CD4-positive, alpha-beta T cell (primary cell): ENCODE data around the gene CYP21A2. TPM values are rescaled to one million over a fixed set of nuclear protein-coding genes. Genes with fewer than 3 reads are reported as not detected.
A peak's percentile ranks its signal among the peaks of the same experiment; 100 is the strongest.
"Not testable (repeated sequence)": the region's sequence is repeated elsewhere in the genome, so short reads cannot be mapped to it uniquely, and the experiment has no call there.

ENCODE experiments used
- ATAC-seq: fragments of 200-7000 bp; cut with Tn5 transposase; one replicate; pipeline ENCODE4 v1.10.0; 2022; ENCODE audit warnings: mild to moderate bottlenecking; ENCODE audit not compliant: poor library complexity
- CTCF ChIA-PET: fragments of 350-600 bp; sonication (Branson Sonifier 250); formaldehyde crosslinking; loops from one replicate; lab custom pipeline; 2021; ENCODE audit warnings: antibody characterized with exemption, inconsistent platforms; lab: Charles Lee
- POLR2A ChIA-PET: fragments of 350-600 bp; sonication (Branson Sonifier 250); formaldehyde crosslinking; loops from one replicate; lab custom pipeline; 2021; ENCODE audit warnings: antibody characterized with exemption, inconsistent platforms; lab: Charles Lee
- DNase-seq, 14 experiments: peaks; one replicate each; pipeline ENCODE4 v3.0.0-alpha.2; 2013 to 2020; ENCODE audit warnings: mixed read lengths in 2 of 14
- H3K27ac ChIP-seq, 2 donors: one replicate each; pipeline versions ENCODE4 v1.5.1 to v1.7.0; 2013; ENCODE audit warnings: low read length in 2 of 2, low read depth in 1 of 2, mild to moderate bottlenecking in 1 of 2
- H3K27me3 ChIP-seq, 2 experiments: 1 replicate in 1 of 2; 2 replicates in 1 of 2; pipeline versions ENCODE4 v1.6.1 to v1.7.0; 2013; ENCODE audit warnings: low read length in 2 of 2, control low read depth in 1 of 2, mild to moderate bottlenecking in 1 of 2, moderate library complexity in 1 of 2; ENCODE audit not compliant: insufficient read depth in 2 of 2, control insufficient read depth in 1 of 2
- H3K36me3 ChIP-seq: one replicate; pipeline ENCODE4 v1.6.1; 2013; ENCODE audit warnings: low read length, control low read depth; ENCODE audit not compliant: insufficient read depth
- H3K4me1 ChIP-seq: one replicate; pipeline ENCODE4 v1.6.1; 2013; ENCODE audit warnings: low read length, control low read depth; ENCODE audit not compliant: insufficient read depth
- H3K4me3 ChIP-seq: one replicate; pipeline ENCODE4 v1.5.1; 2013; ENCODE audit warnings: mild to moderate bottlenecking, low read length, moderate library complexity
- H3K9me3 ChIP-seq, 2 experiments: 1 replicate in 1 of 2; 2 replicates in 1 of 2; pipeline versions ENCODE4 v1.6.1 to v1.7.0; 2013; ENCODE audit warnings: low read length in 2 of 2, mild to moderate bottlenecking in 2 of 2, control low read depth in 1 of 2, moderate library complexity in 1 of 2; ENCODE audit not compliant: control insufficient read depth in 1 of 2, insufficient read depth in 1 of 2
- H3K27ac Mint-ChIP-seq: one replicate; pipeline ENCODE4 v1.8.0; 2020; ENCODE audit warnings: mixed read lengths
- H3K27me3 Mint-ChIP-seq: one replicate; pipeline ENCODE4 v1.8.0; 2021; ENCODE audit warnings: mixed read lengths
- H3K36me3 Mint-ChIP-seq: one replicate; pipeline ENCODE4 v1.8.0; 2021; ENCODE audit warnings: low read depth, mixed read lengths
- H3K4me1 Mint-ChIP-seq: one replicate; pipeline ENCODE4 v1.8.0; 2021; ENCODE audit warnings: low read depth, mixed read lengths
- H3K4me3 Mint-ChIP-seq: one replicate; pipeline ENCODE4 v1.8.0; 2020; ENCODE audit warnings: mild to moderate bottlenecking, mixed read lengths
- H3K9me3 Mint-ChIP-seq: one replicate; pipeline ENCODE4 v1.8.0; 2020; ENCODE audit warnings: mixed read lengths
- intact Hi-C, 2 experiments: fragments of 100-400 bp; cut with DNase I in 1 of 2; cut with micrococcal nuclease in 1 of 2; formaldehyde crosslinking; loops; one replicate each; pipeline versions ENCODE4 v1.15.1 to v1.9.0; 2023 to 2025; cut with DNase I, micrococcal nuclease
- total RNA-seq, 174 experiments: library from RNA in 2 of 174; stranded (reverse) in 2 of 174; gene quantifications; one replicate each; pipeline ENCODE4 v1.2.3 and lab custom pipeline; 2021 to 2026
- TF ChIP-seq, protein P1 (sequence below): fragments of 200-600 bp; IDR thresholded peaks from one replicate; pipeline ENCODE4 v1.8.0; 2022; ENCODE audit warnings: antibody characterized with exemption, mild to moderate bottlenecking

The CYP21A2 gene
- total RNA-seq, 2 experiments from 2014 or later: 0.17 to 0.36 TPM

DNA sequence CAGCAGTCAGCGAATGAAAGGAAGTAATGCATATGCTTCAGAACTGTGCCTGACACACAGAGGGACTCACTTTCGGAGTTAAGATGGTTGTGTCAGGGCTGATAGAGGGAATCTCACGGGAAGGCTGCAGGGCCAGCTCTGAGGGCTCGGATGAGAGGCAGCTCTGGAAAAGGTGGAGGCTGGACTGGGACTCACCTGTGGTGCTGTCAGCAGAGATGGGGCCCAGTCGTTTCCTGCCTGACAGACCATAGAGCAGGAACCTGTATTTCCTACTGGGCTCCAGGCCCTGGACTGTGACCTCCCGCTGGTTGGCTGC lies 9.3 kb downstream of the CYP21A2 start:
- H3K27me3 Mint-ChIP-seq: no peaks in the 10 kb centered on the region
- H3K9me3 Mint-ChIP-seq: no peaks in the 10 kb centered on the region
- intact Hi-C loops: loop anchor here in 1 of 2 experiments (10.0 kb wide), 1 partner anchor 107 kb away; the partner anchor contains the start of genes PPT2 and PRRT1
- TF ChIP-seq, protein P1, sequence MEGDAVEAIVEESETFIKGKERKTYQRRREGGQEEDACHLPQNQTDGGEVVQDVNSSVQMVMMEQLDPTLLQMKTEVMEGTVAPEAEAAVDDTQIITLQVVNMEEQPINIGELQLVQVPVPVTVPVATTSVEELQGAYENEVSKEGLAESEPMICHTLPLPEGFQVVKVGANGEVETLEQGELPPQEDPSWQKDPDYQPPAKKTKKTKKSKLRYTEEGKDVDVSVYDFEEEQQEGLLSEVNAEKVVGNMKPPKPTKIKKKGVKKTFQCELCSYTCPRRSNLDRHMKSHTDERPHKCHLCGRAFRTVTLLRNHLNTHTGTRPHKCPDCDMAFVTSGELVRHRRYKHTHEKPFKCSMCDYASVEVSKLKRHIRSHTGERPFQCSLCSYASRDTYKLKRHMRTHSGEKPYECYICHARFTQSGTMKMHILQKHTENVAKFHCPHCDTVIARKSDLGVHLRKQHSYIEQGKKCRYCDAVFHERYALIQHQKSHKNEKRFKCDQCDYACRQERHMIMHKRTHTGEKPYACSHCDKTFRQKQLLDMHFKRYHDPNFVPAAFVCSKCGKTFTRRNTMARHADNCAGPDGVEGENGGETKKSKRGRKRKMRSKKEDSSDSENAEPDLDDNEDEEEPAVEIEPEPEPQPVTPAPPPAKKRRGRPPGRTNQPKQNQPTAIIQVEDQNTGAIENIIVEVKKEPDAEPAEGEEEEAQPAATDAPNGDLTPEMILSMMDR: no peak
- H3K27me3 ChIP-seq: no peaks in the 10 kb centered on the region
- ChIA-PET POLR2A (interaction anchor here (1.0 kb wide), 1 partner anchor 107 kb away, joined by 3 read pairs; no protein-coding TSS in a partner anchor), CTCF (no interaction called here)
- no peak overlapping the region for H3K27ac Mint-ChIP-seq
- H3K9me3 ChIP-seq: no peaks in the 10 kb centered on the region
- H3K4me3 ChIP-seq: no peak overlapping the region
- no peaks in the 10 kb centered on the region for H3K36me3 Mint-ChIP-seq
- peaks cover 5% of the 10 kb centered on the region for H3K4me1 Mint-ChIP-seq
- H3K36me3 ChIP-seq: no peaks in the 10 kb centered on the region
- H3K4me1 ChIP-seq: peaks cover 9% of the 10 kb centered on the region
- DNase-seq (no peak), ATAC-seq (no peak)
- no peak overlapping the region for H3K4me3 Mint-ChIP-seq
- no peak overlapping the region for H3K27ac ChIP-seq

DNA sequence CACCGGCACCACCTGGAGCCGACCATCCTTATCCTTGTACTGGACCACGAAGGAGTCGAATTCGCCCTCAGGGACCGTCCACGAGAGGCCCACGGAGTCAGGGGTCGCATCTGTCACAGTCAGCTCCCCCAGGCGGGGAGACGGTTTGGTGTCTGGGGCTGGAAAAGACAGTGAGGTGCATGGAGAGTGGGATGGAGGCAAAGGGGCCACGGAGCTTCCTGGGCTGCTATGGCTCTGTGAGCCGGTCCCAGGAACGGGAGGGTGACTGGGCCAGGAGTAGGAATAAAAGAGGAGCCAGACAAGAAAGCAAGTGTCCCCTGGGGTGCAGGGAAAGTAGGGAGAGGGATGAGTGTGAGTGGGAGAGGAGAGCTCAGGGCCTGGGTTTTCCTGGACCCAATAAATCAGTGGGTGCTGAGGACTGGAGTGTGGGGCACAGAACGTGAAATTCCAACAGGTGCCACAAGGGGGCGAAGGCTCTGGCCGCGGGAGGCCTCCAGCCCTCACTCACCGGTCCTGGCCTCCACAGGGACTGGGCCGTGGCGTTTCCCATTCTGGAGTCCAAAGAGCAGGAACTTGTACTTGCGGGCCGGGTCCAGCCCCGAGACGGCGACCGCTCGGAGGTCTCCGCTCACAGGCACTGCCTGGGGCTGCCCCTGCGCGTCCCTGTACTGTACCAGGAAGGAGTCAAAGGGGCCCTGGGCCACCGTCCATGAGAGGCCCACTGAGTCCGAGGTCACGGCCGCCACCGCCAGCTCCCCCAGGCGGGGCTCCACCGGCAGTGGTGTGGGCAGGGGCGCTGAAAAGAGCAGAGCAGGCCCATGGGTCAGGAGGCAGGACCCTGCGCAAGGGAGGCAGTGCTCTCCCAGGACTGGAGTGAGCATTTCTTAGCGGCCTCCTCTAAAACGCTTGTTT lies 9.9 kb downstream of the CYP21A2 start:
- CTCF ChIA-PET: no interaction called here
- no peaks in the 10 kb centered on the region for H3K36me3 Mint-ChIP-seq
- Histone ChIP-seq H3K27me3 (no peaks in the 10 kb centered on the region), H3K4me1 (peaks cover 9% of the 10 kb centered on the region), H3K4me3 (no peak overlapping the region), H3K27ac (no peak overlapping the region), H3K36me3 (no peaks in the 10 kb centered on the region), H3K9me3 (no peaks in the 10 kb centered on the region)
- H3K27ac Mint-ChIP-seq: no peak overlapping the region
- ATAC-seq (peak; percentile 90), DNase-seq (peak; percentile 39 to 80 (median 58))
- TF ChIP-seq, protein P1: peak; percentile 86
- no peak overlapping the region for H3K4me3 Mint-ChIP-seq
- H3K4me1 Mint-ChIP-seq: peaks cover 5% of the 10 kb centered on the region
- POLR2A ChIA-PET: interaction anchor here (1.0 kb wide), 1 partner anchor 107 kb away, joined by 3 read pairs; no protein-coding TSS in a partner anchor
- no peaks in the 10 kb centered on the region for H3K9me3 Mint-ChIP-seq
- no peaks in the 10 kb centered on the region for H3K27me3 Mint-ChIP-seq
- intact Hi-C loops: loop anchor here in 1 of 2 experiments (10.0 kb wide), 1 partner anchor 107 kb away; the partner anchor contains the start of genes PPT2 and PRRT1

DNA sequence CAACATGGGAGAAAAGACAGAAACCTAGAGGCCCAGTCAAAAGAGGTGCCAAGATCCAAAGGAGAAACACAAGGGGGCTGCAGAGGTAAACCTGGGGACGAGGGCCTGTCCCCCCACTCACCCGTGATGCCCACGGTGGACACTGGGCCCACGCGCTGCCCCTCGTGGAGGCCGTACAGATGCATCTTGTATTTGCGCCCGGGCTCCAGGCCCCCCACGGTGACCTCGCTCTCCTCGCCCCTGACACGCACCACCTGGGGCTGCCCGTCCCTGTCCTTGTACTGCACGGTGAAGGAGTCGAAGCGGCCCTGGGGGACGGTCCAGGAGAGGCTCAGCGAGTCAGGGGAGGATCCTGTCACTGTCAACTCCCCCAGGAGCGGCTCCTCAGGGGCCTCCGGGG lies 10.9 kb downstream of the CYP21A2 start:
- DNase-seq, CTCF ChIA-PET, H3K4me3 Mint-ChIP-seq, H3K9me3 Mint-ChIP-seq, H3K27ac Mint-ChIP-seq, ATAC-seq, H3K4me1 Mint-ChIP-seq, H3K36me3 ChIP-seq, H3K27me3 ChIP-seq, H3K9me3 ChIP-seq, H3K27ac ChIP-seq, H3K4me3 ChIP-seq, H3K27me3 Mint-ChIP-seq, H3K4me1 ChIP-seq, H3K36me3 Mint-ChIP-seq: not testable (repeated sequence)
- POLR2A ChIA-PET: interaction anchor here (0.6 kb wide), 1 partner anchor 652 kb away, joined by 3 read pairs; no protein-coding TSS in a partner anchor
- intact Hi-C loops: loop anchor here in 1 of 2 experiments (10.0 kb wide), 1 partner anchor 106 kb away; the partner anchor contains the start of genes PPT2 and PRRT1

DNA sequence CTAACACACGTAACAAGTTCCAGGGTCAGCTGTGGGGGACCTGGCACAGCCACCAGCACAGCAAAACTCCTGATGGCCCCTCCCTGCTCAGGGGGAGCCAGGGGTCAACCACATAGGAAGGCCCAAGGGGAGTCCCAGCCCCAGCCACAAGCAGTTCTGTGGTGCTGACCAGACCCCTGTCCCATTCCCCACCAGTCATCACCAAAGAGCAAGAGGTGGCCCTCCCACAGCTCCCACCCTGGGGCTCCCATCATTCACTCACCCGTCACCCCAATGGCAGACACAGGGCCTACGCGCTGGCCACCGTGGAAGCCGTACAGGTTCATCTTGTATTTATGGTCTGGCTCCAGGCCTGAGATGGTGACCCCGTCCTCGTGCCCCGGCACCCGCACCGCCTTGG lies 11.5 kb downstream of the CYP21A2 start:
- POLR2A ChIA-PET, H3K36me3 ChIP-seq, H3K4me3 ChIP-seq, DNase-seq, H3K36me3 Mint-ChIP-seq, H3K27me3 ChIP-seq, H3K4me1 Mint-ChIP-seq, H3K4me3 Mint-ChIP-seq, CTCF ChIA-PET, H3K9me3 ChIP-seq, H3K27ac Mint-ChIP-seq, ATAC-seq, H3K27ac ChIP-seq, H3K4me1 ChIP-seq, H3K27me3 Mint-ChIP-seq, H3K9me3 Mint-ChIP-seq: not testable (repeated sequence)
- intact Hi-C loops: loop anchor here in 1 of 2 experiments (10.0 kb wide), 1 partner anchor 105 kb away; the partner anchor contains the start of genes PPT2 and PRRT1
